Type B pancreatic cell (in vitro differentiated cells): Measurements from ENCODE around the gene TREM1. TPM values are rescaled to one million over a fixed set of nuclear protein-coding genes. Genes with fewer than 3 reads are reported as not detected.

ENCODE experiments used
- DNase-seq: peaks from one replicate; pipeline ENCODE4 v3.0.0; 2021; ENCODE audit warnings: mixed read lengths; ENCODE audit not compliant: unreplicated experiment; ENCODE audit errors: extremely low spot score
- H3K27ac Mint-ChIP-seq: 2 replicates; pipeline ENCODE4 v1.8.0; 2021; ENCODE audit warnings: mild to moderate bottlenecking, mixed read lengths
- H3K27me3 Mint-ChIP-seq: 2 replicates; pipeline ENCODE4 v1.8.0; 2021; ENCODE audit warnings: mixed read lengths
- H3K36me3 Mint-ChIP-seq: 2 replicates; pipeline ENCODE4 v1.8.0; 2021; ENCODE audit warnings: mixed read lengths
- H3K4me1 Mint-ChIP-seq: one replicate; pipeline ENCODE4 v1.8.0; 2021; ENCODE audit warnings: mixed read lengths; ENCODE audit not compliant: unreplicated experiment
- H3K4me3 Mint-ChIP-seq: 2 replicates; pipeline ENCODE4 v1.8.0; 2021; ENCODE audit warnings: mild to moderate bottlenecking, mixed read lengths
- H3K9me3 Mint-ChIP-seq: 2 replicates; pipeline ENCODE4 v1.8.0; 2021; ENCODE audit warnings: mixed read lengths
- total RNA-seq: library from RNA; stranded (reverse); gene quantifications from 2 replicates; pipeline ENCODE4 v1.2.1, GENCODE V29; 2021; ENCODE audit warnings: low replicate concordance
- TF ChIP-seq, protein P1 (sequence below): fragments of 200-600 bp; sonication (generic); conservative IDR thresholded peaks from 2 replicates; pipeline ENCODE4 v1.5.0; 2021; ENCODE audit warnings: antibody characterized with exemption, mild to moderate bottlenecking

The TREM1 gene
- total RNA-seq, 1 donor from 2014 or later, result not detected

DNA sequence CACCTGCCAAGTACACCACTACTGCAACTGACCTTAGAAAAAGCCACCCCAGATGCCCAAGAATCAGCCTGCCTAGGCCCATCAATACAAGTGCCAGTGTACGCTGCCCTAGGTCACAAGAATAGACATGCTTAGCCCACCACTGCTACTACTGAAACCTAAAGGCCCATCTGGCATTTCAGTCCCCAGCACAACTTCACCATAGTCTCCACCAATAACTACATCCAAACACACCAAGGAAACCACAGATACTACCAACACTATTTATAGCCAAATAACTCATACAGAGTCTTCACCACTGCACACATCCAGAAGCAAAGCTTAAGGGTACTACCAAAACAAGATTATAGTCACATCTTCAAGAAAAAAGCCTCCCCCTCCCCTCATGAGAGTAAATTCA, 30.1 kb downstream of the TREM1 start:
- DNase-seq, result no peak

DNA sequence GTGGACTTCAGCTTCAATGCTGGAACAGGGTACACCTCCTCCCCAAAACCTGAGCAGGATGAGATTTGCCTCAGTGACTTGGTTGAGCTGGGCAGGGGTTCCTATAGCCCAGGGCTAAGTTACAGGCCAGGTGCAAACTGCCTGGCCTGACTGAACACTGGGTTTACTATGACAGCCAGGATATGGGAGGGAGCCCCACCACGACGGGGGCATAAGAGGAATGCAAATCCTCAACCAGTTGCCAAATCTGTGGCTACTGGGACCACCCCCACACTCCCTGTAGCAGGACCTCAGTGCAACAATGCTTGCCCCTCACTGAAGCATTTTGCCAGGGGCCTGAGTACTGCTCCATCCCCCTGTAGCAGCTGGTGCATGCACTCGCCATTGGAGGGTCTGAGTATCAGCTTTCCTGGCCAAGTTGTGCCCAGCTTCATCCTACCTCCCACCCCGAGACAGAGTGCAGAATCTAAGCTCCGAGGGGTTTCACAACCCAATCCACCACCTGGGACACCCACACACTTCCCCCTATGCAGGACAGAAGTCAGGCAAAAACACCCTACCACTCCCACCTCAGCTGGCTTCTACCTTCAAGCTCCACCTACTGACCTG, 30.7 kb downstream of the TREM1 start:
- Mint-ChIP-seq H3K27me3 (peaks cover 14% of the 10 kb centered on the region), H3K4me3 (no peak overlapping the region), H3K4me1 (peaks cover 29% of the 10 kb centered on the region), H3K9me3 (peaks cover 6% of the 10 kb centered on the region), H3K36me3 (no peaks in the 10 kb centered on the region), H3K27ac (no peak overlapping the region)
- no peak for DNase-seq
- TF ChIP-seq, protein P1, sequence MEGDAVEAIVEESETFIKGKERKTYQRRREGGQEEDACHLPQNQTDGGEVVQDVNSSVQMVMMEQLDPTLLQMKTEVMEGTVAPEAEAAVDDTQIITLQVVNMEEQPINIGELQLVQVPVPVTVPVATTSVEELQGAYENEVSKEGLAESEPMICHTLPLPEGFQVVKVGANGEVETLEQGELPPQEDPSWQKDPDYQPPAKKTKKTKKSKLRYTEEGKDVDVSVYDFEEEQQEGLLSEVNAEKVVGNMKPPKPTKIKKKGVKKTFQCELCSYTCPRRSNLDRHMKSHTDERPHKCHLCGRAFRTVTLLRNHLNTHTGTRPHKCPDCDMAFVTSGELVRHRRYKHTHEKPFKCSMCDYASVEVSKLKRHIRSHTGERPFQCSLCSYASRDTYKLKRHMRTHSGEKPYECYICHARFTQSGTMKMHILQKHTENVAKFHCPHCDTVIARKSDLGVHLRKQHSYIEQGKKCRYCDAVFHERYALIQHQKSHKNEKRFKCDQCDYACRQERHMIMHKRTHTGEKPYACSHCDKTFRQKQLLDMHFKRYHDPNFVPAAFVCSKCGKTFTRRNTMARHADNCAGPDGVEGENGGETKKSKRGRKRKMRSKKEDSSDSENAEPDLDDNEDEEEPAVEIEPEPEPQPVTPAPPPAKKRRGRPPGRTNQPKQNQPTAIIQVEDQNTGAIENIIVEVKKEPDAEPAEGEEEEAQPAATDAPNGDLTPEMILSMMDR, result no peak

More for the DNA sequence above, 30.1 kb downstream of the TREM1 start:
- TF ChIP-seq, protein P1, result no peak
- Mint-ChIP-seq H3K27me3 (peaks cover 14% of the 10 kb centered on the region), H3K4me3 (no peak overlapping the region), H3K4me1 (peaks cover 29% of the 10 kb centered on the region), H3K27ac (no peak overlapping the region), H3K9me3 (peaks cover 6% of the 10 kb centered on the region), H3K36me3 (no peaks in the 10 kb centered on the region)

DNA sequence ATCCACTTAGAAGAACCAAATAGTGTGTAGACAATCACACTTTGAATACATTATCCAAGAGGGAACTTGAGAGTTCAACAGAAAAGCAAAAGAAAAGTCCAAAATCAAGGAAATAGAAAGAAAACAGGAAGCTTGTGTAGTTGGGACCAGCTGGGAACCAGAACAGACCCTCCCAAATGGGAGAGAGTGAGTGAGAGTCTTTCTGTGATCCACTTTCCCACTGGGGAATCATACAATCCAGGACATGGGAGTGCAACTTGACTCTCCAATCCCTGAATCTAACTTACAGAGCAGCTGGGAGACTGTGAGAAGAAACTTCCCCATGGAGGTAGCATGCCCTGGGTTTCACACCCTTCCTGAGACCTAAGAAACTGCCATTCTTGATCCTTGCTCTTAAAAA, 31.4 kb downstream of the TREM1 start:
- H3K27me3 Mint-ChIP-seq, result peaks cover 14% of the 10 kb centered on the region

DNA sequence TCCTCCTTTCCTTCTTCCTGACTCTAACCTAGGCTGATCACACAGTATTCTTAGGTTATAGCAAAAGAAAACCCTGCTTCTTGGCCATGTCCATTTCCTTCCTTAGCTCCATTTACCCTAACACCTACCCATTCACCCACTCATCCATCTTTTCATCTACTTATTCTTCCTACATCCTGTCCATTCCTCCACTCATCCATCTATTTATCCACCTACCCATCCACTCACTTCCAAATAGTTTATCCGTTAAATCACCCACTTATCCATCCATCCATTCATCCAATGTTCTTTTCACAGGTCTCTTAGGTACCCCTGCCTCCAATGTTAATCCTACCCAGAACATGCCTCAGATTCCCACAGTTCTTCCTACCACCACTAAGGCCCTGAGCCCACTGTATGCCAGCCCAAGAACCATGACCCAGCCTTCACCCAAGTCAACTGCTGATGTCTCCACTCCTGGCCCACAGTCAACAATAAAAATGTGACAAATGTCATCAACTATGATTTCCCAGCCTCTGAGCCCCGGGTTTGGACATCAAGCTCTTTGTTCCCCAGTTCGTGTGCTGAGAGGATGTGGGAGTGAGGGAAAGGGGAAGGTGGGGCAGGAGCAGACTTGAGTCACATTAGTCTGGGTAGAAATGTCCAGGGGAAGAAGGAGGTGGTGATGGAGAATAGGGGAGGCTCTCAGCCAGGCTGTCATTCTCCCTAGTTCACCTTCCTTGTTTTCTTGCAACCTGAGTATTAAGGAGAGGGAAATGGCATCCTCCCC, 33.9 kb downstream of the TREM1 start:
- Mint-ChIP-seq H3K9me3 (no peaks in the 10 kb centered on the region), H3K36me3 (no peaks in the 10 kb centered on the region), H3K27ac (no peak overlapping the region), H3K4me3 (no peak overlapping the region), H3K27me3 (peaks cover 24% of the 10 kb centered on the region), H3K4me1 (peaks cover 17% of the 10 kb centered on the region)
- TF ChIP-seq, protein P1, result no peak
- no peak for DNase-seq

More for the DNA sequence above, 31.4 kb downstream of the TREM1 start:
- H3K4me3 Mint-ChIP-seq, result no peak overlapping the region
- TF ChIP-seq, protein P1, result no peak
- H3K9me3 Mint-ChIP-seq, result peaks cover 6% of the 10 kb centered on the region
- no peaks in the 10 kb centered on the region for H3K36me3 Mint-ChIP-seq
- no peak for DNase-seq
- H3K27ac Mint-ChIP-seq, result no peak overlapping the region
- peaks cover 29% of the 10 kb centered on the region for H3K4me1 Mint-ChIP-seq

DNA sequence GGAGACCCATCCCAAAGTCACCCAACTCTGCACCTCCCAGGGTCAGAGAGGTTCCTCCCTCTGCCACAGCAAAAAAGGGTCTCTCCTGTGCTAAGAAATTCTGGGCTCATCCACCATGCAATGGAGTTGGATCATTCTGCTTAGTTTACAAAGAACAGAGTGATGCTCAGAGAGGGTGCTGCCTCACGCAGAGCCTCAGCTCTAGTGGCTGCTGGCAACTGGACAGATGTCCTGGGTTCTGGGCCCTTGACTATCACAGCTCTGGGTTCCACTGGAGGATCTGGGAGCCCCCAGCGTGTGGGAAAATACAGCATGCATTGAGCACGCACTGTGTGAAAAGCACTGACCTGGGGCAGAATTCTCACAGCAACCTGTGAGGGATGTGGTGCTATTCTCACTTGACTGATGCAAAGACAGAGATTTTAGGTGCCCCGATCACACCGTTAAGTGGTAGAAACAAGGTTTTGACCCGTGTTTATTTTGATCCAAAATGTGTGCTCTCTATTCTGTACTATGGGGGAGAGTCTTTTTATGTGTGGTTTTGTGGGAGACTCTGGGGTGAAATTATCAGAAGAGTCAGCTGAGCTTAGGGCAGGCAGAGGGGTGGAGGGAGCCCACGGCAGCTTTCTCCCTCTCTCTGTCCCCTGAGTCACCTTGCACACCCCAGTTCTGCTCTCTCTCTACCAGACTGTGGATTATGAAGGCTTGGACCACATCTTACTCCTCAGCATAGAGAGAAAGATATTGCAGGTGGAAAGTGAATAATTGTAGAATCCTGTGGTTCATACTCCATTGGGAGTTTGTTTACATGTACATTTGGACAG, 38.4 kb downstream of the TREM1 start:
- Mint-ChIP-seq H3K9me3 (no peaks in the 10 kb centered on the region), H3K4me1 (no peaks in the 10 kb centered on the region), H3K27ac (no peak overlapping the region), H3K4me3 (no peak overlapping the region), H3K36me3 (no peaks in the 10 kb centered on the region), H3K27me3 (peaks cover 43% of the 10 kb centered on the region)
- no peak for DNase-seq
- TF ChIP-seq, protein P1, result no peak
